Sigmoid colon (tissue), 7 donors: ENCODE results near the gene FEV. TPM values are rescaled to one million over a fixed set of nuclear protein-coding genes. Genes with fewer than 3 reads are reported as not detected.
A peak's percentile ranks its signal among the peaks of the same experiment; 100 is the strongest.

Experiments used
- DNase-seq: peaks from one replicate; pipeline ENCODE4 v3.0.0-alpha.2; 2019
- H3K27ac ChIP-seq, 4 donors: fragments of 200-600 bp; sonication (generic); one replicate each; pipeline ENCODE4 v1.5.1; 2016 to 2019; ENCODE audit warnings: mild to moderate bottlenecking in 1 of 4
- H3K27me3 ChIP-seq, 3 donors: fragments of 200-600 bp; sonication (generic); one replicate each; pipeline ENCODE4 v1.5.1; 2019; ENCODE audit warnings: mild to moderate bottlenecking in 1 of 3
- H3K36me3 ChIP-seq, 4 donors: fragments of 200-600 bp; sonication (generic); one replicate each; pipeline ENCODE4 v1.5.1; 2016 to 2019
- H3K4me1 ChIP-seq, 4 donors: fragments of 200-600 bp; sonication (generic); one replicate each; pipeline ENCODE4 v1.5.1; 2017 to 2019
- H3K4me3 ChIP-seq, 4 donors: fragments of 200-600 bp; sonication (generic); one replicate each; pipeline ENCODE4 v1.5.1; 2017 to 2019; ENCODE audit warnings: mild to moderate bottlenecking in 2 of 4, moderate library complexity in 1 of 4
- H3K9me3 ChIP-seq, 4 donors: fragments of 200-600 bp in 3 of 4; sonication (generic) in 3 of 4; one replicate each; pipeline versions ENCODE4 v1.5.1 to v1.6.1; 2013 to 2019
- EP300 ChIP-seq, 4 donors: sonication (generic); formaldehyde crosslinking; IDR thresholded peaks; one replicate each; pipeline ENCODE4 v1.6.1; 2017; ENCODE audit warnings: antibody characterized with exemption in 4 of 4
- POLR2A ChIP-seq, 2 donors: fragments of 450-650 bp; IDR thresholded peaks; one replicate each; pipeline ENCODE4 v1.6.1; 2016; ENCODE audit warnings: antibody characterized with exemption in 2 of 2, mild to moderate bottlenecking in 2 of 2, moderate library complexity in 2 of 2
- POLR2AphosphoS5 ChIP-seq, 4 donors: sonication (generic); formaldehyde crosslinking; IDR thresholded peaks; one replicate each; pipeline ENCODE4 v1.6.1; 2017; ENCODE audit warnings: antibody characterized with exemption in 4 of 4
- WGBS, 2 donors: extraction: QIAGEN DNeasy Blood & Tissue Kit; methylation state at CpG; one replicate each; pipeline ENCODE4 v1.1.7; 2013; 5-methylcytosine and 5-hydroxymethylcytosine counted together
- intact Hi-C: fragments of 100-400 bp; cut with DNase I; formaldehyde crosslinking; loops from one replicate; pipeline ENCODE4 v1.15.1; 2023
- polyA plus RNA-seq, 3 donors: library from polyadenylated mRNA; stranded (reverse); fragments of 200-250 nt; gene quantifications; one replicate each; pipeline ENCODE4 v1.2.3, GENCODE V29; 2013
- total RNA-seq, 4 donors: library from RNA; depleted of rRNA; stranded (reverse); fragments of >200 nt; gene quantifications; one replicate each; pipeline ENCODE4 v1.1.0, GENCODE V29; 2016
- TF ChIP-seq, protein P1 (sequence below), 4 experiments: fragments of 450-650 bp in 3 of 4; fragments of 200-600 bp in 1 of 4; IDR thresholded peaks; one replicate each; pipeline ENCODE4 v1.5.1; 2016 to 2019; ENCODE audit warnings: antibody characterized with exemption in 4 of 4, mild to moderate bottlenecking in 3 of 4, moderate library complexity in 2 of 4
- donor health status: healthy with polysubstance abuse.
- donor health status: Bipolar disorder and iron deficiency.
- donor health status: healthy.

FEV gene
- total and polyA plus RNA-seq, 7 donors = 0.71 to 6.0 (median 0.77) TPM; not detected in 4

DNA sequence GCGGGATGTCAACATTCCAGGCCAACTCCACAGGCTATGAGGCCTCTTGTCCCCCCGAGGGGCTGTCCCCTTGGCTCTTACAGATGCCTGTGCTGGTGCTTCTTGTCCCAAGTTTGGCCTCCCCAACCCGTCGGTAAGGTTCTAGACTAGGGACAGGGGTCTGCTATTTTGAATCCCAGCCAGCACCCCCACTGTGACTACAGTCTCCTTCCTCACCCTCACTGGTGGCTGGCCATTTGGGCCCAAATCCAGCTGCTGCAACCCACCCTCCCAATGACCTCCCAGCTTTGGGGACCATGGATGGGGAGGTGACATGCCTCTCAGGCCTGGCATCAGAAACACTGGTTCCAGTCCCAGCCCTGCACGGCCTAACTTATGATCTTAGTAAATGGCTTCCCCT is 37.6 kb upstream of the FEV start:
- H3K36me3 ChIP-seq = no peaks in the 10 kb centered on the region
- H3K4me3 ChIP-seq = no peak overlapping the region
- peak; percentile 33 for DNase-seq
- intact Hi-C loops = no loop called here
- H3K27me3 ChIP-seq = peaks cover 0 to 7% (median 0%) of the 10 kb centered on the region in 3 donors
- TF ChIP-seq POLR2A (IDR thresholded peaks at IDR 0.05) (no peak), POLR2AphosphoS5 (IDR thresholded peaks at IDR 0.05) (no peak), EP300 (IDR thresholded peaks at IDR 0.05) (no peak)
- TF ChIP-seq, protein P1, sequence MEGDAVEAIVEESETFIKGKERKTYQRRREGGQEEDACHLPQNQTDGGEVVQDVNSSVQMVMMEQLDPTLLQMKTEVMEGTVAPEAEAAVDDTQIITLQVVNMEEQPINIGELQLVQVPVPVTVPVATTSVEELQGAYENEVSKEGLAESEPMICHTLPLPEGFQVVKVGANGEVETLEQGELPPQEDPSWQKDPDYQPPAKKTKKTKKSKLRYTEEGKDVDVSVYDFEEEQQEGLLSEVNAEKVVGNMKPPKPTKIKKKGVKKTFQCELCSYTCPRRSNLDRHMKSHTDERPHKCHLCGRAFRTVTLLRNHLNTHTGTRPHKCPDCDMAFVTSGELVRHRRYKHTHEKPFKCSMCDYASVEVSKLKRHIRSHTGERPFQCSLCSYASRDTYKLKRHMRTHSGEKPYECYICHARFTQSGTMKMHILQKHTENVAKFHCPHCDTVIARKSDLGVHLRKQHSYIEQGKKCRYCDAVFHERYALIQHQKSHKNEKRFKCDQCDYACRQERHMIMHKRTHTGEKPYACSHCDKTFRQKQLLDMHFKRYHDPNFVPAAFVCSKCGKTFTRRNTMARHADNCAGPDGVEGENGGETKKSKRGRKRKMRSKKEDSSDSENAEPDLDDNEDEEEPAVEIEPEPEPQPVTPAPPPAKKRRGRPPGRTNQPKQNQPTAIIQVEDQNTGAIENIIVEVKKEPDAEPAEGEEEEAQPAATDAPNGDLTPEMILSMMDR (IDR thresholded peaks at IDR 0.05) = no peak
- 86 to 93% methylated on average over 5 of the region's 5 CpGs for WGBS, 2 donors
- no peak overlapping the region for H3K27ac ChIP-seq
- no peaks in the 10 kb centered on the region for H3K4me1 ChIP-seq
- H3K9me3 ChIP-seq = no peaks in the 10 kb centered on the region

DNA sequence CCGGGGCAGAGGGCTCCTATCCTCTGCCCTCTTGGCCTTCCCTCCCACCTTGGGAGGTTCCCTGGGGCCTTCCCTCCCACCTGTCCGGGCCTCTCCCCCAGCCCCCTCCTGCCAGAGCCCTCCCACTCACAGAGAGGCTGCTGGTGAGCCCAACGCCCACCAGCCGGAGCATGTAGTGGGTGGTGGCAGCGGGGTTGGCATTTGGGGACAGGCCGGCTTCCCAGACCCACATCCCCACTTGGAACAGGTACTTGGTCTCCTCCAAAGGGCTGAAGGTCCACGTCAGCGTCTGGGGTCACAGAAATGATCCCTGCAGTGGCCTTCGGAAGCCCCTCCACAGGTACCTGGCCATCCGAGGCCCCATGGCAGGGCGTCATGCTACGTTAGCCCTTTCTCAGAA is 37.1 kb upstream of the FEV start:
- no peaks in the 10 kb centered on the region for H3K9me3 ChIP-seq

DNA sequence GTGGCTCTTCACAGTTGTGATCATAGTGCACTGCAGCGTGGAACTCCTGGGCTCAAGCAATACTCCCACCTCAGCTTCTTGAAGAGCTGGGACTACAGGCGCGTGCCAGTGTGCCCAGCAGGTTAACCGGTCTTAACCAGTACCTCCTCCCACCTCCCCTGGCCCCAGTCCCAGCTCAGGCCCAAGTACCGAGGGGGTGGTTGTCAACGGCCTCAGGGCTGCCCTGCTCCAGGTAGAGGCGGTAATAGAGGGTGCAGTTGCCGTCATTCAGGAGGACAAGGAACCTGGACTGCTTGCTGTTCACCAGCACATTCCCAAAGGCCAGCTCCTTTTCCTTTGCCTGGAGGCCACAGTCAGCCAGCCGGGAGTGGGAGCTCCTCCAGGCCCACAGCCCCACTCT is 36.6 kb upstream of the FEV start:
- intact Hi-C loops = no loop called here
- TF ChIP-seq, protein P1 (IDR thresholded peaks at IDR 0.05) = no peak
- TF ChIP-seq EP300 (IDR thresholded peaks at IDR 0.05) (no peak), POLR2AphosphoS5 (IDR thresholded peaks at IDR 0.05) (no peak), POLR2A (IDR thresholded peaks at IDR 0.05) (no peak)
- 71 to 87% methylated on average over 9 of the region's 9 CpGs for WGBS, 2 donors
- DNase-seq = no peak
- Histone ChIP-seq H3K9me3 (no peaks in the 10 kb centered on the region), H3K4me3 (no peak overlapping the region), H3K27me3 (peaks cover 0 to 7% (median 0%) of the 10 kb centered on the region in 3 donors), H3K27ac (no peak overlapping the region), H3K36me3 (no peaks in the 10 kb centered on the region), H3K4me1 (no peaks in the 10 kb centered on the region)

More for the DNA sequence above, 37.1 kb upstream of the FEV start:
- Histone ChIP-seq H3K4me3 (no peak overlapping the region), H3K27me3 (peaks cover 0 to 7% (median 0%) of the 10 kb centered on the region in 3 donors), H3K36me3 (no peaks in the 10 kb centered on the region), H3K27ac (no peak overlapping the region), H3K4me1 (no peaks in the 10 kb centered on the region)
- TF ChIP-seq EP300 (IDR thresholded peaks at IDR 0.05) (no peak), POLR2AphosphoS5 (IDR thresholded peaks at IDR 0.05) (no peak)
- TF ChIP-seq, protein P1 (IDR thresholded peaks at IDR 0.05) = no peak
- intact Hi-C loops = no loop called here
- WGBS, 2 donors = 87 to 90% methylated on average over 12 of the region's 12 CpGs
- no peak for DNase-seq

DNA sequence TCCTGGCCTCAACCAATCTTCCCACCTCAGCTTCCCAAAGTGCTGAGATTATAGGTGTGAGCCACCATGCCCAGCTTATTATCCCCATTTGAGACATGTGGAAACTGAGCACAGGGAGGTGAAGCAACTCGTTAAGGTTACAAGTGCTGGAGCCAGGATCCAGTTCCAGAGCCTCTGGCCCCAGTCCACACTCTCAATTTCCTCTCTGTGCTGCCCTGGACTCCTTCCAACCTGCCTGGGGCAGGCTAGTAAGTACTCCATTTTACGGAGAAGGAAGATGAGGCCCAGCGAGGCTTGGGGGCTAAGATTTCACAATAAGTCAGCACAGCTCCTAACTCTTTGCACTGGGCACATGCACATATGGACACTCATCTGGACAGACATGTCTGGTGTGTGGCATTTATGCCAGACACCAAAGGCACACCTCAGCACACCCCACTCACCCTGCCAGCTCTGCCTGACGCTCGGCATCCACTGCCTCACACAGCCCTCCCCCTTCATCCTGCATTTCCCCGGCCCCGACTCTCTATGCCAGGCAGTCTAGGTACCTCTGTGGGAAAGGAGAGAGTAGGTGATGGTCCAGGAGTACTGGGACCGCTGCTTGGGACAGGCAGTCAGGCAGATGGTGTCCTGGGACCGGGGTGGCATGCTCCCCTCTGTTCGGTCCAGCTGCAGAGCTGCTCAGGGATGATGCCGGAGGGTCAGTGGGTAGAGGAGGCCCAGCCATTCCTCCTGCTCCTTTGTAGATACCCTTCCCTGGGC is 35.8 kb upstream of the FEV start:
- no peak overlapping the region for H3K27ac ChIP-seq
- no peaks in the 10 kb centered on the region for H3K36me3 ChIP-seq
- H3K9me3 ChIP-seq = no peaks in the 10 kb centered on the region
- TF ChIP-seq POLR2A (IDR thresholded peaks at IDR 0.05) = no peak
- TF ChIP-seq EP300 (IDR thresholded peaks at IDR 0.05) = no peak
- no peak for TF ChIP-seq POLR2AphosphoS5 (IDR thresholded peaks at IDR 0.05)
- TF ChIP-seq, protein P1 (IDR thresholded peaks at IDR 0.05) = no peak
- DNase-seq = peak; percentile 58
- H3K4me1 ChIP-seq = no peaks in the 10 kb centered on the region
- H3K27me3 ChIP-seq = peaks cover 0 to 7% (median 0%) of the 10 kb centered on the region in 3 donors
- 77 to 83% methylated on average over 11 of the region's 11 CpGs for WGBS, 2 donors
- H3K4me3 ChIP-seq = no peak overlapping the region
- intact Hi-C loops = no loop called here
